T-helper 17 cell (primary cell): ENCODE measurements around the gene VENTX. TPM values are rescaled to one million over a fixed set of nuclear protein-coding genes. Genes with fewer than 3 reads are reported as not detected.

Source experiments
- ATAC-seq: fragments of 150-1000 bp; cut with Tn5 transposase; 2 replicates; pipeline ENCODE4 v1.10.0; 2021; ENCODE audit warnings: mild to moderate bottlenecking, moderate library complexity
- DNase-seq, 3 donors: peaks; one replicate each; pipeline versions ENCODE4 v3.0.0 to v3.0.0-alpha.2; 2020 to 2021
- H3K9me3 ChIP-seq: one replicate; pipeline ENCODE4 v1.7.0; 2013; ENCODE audit warnings: low read length, mild to moderate bottlenecking; ENCODE audit not compliant: control insufficient read depth, poor library complexity, severe bottlenecking
- H3K27ac Mint-ChIP-seq: one replicate; pipeline ENCODE4 v1.8.0; 2022; ENCODE audit warnings: mild to moderate bottlenecking, moderate library complexity, mixed read lengths
- H3K27me3 Mint-ChIP-seq: one replicate; pipeline ENCODE4 v1.8.0; 2022; ENCODE audit warnings: mixed read lengths
- H3K36me3 Mint-ChIP-seq: one replicate; pipeline ENCODE4 v1.8.0; 2022; ENCODE audit warnings: low read depth, mixed read lengths
- H3K4me1 Mint-ChIP-seq: one replicate; pipeline ENCODE4 v1.8.0; 2022; ENCODE audit warnings: mild to moderate bottlenecking, mixed read lengths
- H3K4me3 Mint-ChIP-seq: one replicate; pipeline ENCODE4 v1.8.0; 2022; ENCODE audit warnings: mild to moderate bottlenecking, moderate library complexity, mixed read lengths
- total RNA-seq, 4 donors: library from RNA in 2 of 4; stranded (reverse) in 2 of 4; gene quantifications; one replicate each; pipeline ENCODE4 v1.2.3 and lab custom pipeline; 2022 to 2026

VENTX gene
- total RNA-seq, 2 donors from 2014 or later: 0.21 to 0.52 TPM

DNA sequence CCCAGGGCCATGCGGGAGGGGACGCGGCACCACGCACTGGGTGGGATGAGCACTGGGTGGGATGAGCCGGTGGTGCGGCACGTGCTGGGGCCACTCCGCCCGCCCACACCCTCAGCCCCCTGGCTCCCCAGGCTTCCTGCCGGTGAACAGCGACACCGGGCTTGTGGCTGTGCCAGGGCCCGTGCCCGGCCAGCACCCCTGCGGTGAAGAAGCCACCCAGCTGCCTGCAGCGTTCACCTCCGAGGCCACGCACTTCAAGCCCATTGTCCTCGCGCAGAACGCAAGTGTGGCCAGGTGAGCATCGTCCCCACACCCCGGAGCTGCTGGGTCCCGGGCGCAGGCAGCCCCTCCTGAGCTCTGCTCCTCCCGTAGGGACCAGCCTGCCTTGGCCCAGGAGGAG is 39.4 kb upstream of the VENTX start:
- H3K9me3 ChIP-seq: no peaks in the 10 kb centered on the region
- Mint-ChIP-seq H3K4me3 (no peak overlapping the region), H3K27ac (no peak overlapping the region), H3K36me3 (no peaks in the 10 kb centered on the region), H3K4me1 (peaks cover 2% of the 10 kb centered on the region), H3K27me3 (peaks cover 4% of the 10 kb centered on the region)
- ATAC-seq (no peak), DNase-seq (no peak)

DNA sequence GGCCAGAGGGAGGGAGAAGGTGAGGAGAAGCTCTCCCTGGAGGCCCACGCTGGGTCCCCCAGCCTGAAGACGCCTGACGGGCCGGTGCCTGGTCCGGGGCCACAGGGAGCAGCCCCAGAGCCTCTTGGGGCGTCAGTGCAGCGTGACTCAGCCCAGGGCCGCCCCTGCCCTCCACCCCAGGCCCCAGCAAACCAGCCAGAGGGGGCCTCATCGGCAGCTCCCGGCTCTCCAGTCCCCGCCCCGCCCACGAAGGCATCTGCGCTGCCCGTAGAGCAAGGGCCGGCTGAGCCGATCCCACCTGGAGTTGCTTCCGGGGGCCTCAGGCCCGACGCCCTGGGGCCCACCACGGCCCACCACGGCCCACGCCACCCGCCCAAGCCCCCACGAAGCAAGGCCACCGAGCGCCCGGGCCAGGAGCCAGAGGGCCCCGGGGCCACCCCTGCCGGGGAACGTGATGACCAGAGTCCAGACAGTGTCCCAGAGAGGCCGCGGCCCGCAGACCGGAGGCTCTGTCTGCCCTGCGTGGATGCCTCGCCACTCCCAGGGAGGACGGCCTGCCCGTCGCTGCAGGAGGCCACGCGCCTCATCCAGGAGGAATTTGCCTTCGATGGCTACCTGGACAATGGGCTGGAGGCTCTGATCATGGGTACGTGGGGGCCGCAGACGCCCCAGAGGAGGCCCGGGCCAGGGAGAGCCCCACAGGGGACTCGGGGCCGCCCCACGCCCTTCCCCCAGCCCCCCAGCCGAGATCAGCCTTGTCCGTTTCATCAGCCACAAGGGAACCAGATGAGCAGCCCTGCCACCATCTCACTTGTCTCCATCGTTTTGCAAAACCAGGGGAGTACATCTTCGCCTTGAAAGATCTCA is 38.8 kb upstream of the VENTX start:
- no peak for ATAC-seq
- H3K4me3 Mint-ChIP-seq: no peak overlapping the region
- peaks cover 2% of the 10 kb centered on the region for H3K4me1 Mint-ChIP-seq
- no peak overlapping the region for H3K27ac Mint-ChIP-seq
- H3K9me3 ChIP-seq: no peaks in the 10 kb centered on the region
- H3K36me3 Mint-ChIP-seq: no peaks in the 10 kb centered on the region
- H3K27me3 Mint-ChIP-seq: peaks cover 4% of the 10 kb centered on the region
- DNase-seq: no peak

DNA sequence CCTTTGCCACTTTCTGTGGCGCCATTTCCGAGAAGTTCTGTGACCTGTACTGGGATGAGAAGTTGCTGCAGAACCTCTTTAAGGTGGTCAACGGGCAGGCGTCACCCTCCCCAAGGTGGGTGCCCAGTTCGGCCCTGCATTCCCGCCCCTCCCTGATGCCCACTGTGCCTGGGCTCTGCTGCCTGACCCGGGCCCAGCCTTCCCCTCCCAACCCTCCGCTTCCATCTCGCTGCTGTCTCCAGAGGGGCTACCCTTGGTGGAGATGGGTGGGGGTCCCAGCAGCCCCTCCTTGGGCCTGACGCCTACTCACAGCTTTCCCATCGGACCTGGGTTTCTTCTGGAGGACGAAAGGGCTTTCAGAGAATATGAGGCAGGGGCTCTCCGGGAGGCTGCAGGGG is 38.2 kb upstream of the VENTX start:
- no peak for ATAC-seq
- Mint-ChIP-seq H3K36me3 (no peaks in the 10 kb centered on the region), H3K27ac (no peak overlapping the region), H3K4me1 (peaks cover 2% of the 10 kb centered on the region), H3K27me3 (peaks cover 4% of the 10 kb centered on the region), H3K4me3 (no peak overlapping the region)
- H3K9me3 ChIP-seq: no peaks in the 10 kb centered on the region
- DNase-seq: no peak

DNA sequence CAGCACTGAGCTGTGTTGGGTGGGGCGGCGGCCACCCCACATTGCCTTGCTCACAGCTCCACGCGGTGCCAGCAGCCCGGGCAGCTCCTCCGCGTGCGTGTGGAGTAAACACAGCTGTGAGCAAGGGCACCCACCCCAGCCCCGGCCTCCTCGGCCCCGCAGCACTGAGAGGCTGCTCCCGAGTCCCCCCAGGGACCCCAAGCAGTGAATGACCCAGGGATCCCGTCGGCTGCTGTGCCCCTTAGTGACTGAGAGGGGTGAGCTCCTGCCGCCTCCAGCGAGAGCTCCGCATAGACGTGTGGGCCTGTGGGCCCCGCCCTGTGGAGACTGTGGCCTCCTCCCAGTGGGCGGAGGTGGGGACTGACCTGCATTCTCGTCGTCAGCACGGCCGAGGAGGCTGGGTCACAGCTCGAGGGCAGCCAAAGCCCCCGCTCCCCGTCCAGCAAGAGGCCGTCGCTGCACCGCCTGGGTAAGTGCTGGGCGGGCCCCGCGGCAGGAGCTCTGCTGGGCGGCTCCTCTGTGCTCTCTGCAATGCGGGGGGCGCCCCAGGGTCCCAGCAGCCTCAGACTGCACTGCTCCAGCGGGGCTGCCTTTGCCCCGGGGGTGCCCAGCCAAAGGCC is 37.6 kb upstream of the VENTX start:
- H3K27ac Mint-ChIP-seq: no peak overlapping the region
- no peaks in the 10 kb centered on the region for H3K9me3 ChIP-seq
- H3K4me3 Mint-ChIP-seq: no peak overlapping the region
- no peak for DNase-seq
- no peak for ATAC-seq
- H3K4me1 Mint-ChIP-seq: peaks cover 2% of the 10 kb centered on the region
- H3K36me3 Mint-ChIP-seq: no peaks in the 10 kb centered on the region
- H3K27me3 Mint-ChIP-seq: peaks cover 4% of the 10 kb centered on the region

DNA sequence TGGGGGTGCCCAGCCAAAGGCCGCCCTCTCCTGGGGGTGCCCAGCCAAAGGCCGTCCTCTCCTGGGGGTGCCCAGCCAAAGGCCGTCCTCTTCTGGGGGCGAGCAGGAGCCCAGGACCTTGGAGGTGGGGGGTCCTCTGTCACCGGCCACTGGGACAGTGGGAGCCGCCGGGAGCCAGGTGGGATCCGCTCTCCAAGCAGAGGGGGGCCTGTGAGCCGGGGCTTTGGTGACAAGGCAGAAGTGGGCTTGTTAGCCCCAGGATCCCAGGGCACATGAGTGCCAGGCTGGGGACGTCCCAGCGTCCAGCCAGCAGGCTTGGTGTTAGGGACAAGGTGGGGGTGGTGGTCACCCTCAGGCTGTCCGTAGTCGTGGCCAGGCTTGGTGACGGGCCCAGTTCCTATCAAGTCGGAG is 37.0 kb upstream of the VENTX start:
- H3K36me3 Mint-ChIP-seq: no peaks in the 10 kb centered on the region
- ATAC-seq (no peak), DNase-seq (no peak)
- no peak overlapping the region for H3K27ac Mint-ChIP-seq
- H3K27me3 Mint-ChIP-seq: peaks cover 4% of the 10 kb centered on the region
- no peak overlapping the region for H3K4me3 Mint-ChIP-seq
- peaks cover 2% of the 10 kb centered on the region for H3K4me1 Mint-ChIP-seq
- H3K9me3 ChIP-seq: no peaks in the 10 kb centered on the region

DNA sequence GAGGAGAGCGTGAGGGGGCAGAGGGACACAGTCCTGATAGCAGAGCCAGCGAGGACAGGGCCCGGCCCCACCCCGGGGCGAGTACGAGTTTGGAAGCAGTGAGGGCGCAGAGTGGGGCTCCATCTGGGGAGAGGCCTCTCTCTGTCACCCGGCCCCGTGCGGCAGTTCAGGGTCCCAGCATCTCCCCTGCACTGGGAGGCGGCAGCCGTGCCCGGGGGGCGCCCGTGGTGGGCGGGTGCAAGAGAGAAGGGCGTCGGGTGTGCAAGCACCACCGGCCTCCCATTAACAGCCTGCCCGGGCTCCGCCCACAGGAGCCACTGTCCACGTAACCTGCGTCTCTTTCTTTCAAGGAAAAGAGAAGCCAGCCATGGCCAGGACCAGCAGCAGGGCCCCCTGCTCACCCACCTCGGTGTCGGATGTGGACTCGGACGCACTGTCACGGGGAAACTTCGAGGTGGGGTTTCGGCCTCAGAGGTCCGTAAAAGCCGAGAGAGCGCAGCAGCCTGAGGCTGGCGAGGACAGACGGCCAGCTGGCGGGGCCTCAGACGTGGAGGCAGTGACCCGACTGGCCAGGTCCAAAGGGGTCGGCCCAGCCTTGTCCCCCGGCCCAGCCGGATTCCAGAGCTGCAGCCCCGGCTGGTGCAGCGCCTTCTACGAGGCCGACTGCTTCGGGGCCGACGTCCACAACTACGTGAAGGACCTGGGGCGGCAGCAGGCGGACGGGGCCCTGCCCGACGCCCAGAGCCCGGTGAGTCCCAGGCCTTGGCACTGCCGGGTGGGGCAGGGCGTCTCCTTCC is 36.3 kb upstream of the VENTX start:
- Mint-ChIP-seq H3K36me3 (no peaks in the 10 kb centered on the region), H3K27me3 (peaks cover 4% of the 10 kb centered on the region), H3K27ac (no peak overlapping the region), H3K4me3 (no peak overlapping the region), H3K4me1 (peaks cover 2% of the 10 kb centered on the region)
- no peaks in the 10 kb centered on the region for H3K9me3 ChIP-seq
- no peak for DNase-seq
- no peak for ATAC-seq

DNA sequence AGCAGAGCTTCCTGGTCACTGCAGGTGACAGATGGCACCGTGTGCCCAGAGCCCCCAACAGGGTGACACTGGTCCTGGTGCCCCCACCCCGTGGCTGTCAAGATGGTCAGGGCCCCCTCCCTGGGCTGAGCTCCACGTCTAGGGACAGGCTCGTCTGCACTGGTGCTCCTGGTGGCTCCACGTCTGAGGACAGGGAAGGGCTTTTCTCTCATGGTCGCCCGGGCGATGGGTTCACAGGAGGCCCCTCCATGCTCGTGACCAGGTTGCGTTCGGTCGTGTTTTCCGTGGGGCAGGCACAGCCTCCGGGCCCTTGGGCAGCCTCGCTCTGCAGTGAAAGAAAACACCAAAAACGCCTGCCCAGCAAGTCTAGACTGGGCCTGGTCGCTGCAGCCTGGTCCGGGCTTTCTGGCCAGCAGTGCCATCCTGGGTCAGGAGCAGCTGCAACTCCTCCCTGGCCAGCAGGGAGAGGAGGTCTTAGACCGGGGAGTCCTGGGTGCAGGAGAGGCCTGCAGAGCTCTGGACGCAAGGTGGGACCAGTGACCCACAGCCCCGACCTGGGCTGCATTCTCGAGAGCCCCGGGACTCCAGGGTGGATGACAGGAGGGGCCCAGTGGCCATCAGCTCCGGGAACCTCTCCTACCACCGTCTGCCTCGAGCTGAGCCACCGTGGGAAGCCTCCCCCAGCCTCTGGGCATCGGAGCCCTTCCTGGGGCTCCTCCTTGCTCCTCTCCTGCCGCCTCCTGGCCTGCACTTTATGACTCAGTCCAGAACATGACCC is 35.5 kb upstream of the VENTX start:
- no peaks in the 10 kb centered on the region for H3K36me3 Mint-ChIP-seq
- no peaks in the 10 kb centered on the region for H3K4me1 Mint-ChIP-seq
- H3K27me3 Mint-ChIP-seq: peaks cover 4% of the 10 kb centered on the region
- H3K4me3 Mint-ChIP-seq: no peak overlapping the region
- H3K9me3 ChIP-seq: no peaks in the 10 kb centered on the region
- ATAC-seq (no peak), DNase-seq (no peak)
- no peak overlapping the region for H3K27ac Mint-ChIP-seq

DNA sequence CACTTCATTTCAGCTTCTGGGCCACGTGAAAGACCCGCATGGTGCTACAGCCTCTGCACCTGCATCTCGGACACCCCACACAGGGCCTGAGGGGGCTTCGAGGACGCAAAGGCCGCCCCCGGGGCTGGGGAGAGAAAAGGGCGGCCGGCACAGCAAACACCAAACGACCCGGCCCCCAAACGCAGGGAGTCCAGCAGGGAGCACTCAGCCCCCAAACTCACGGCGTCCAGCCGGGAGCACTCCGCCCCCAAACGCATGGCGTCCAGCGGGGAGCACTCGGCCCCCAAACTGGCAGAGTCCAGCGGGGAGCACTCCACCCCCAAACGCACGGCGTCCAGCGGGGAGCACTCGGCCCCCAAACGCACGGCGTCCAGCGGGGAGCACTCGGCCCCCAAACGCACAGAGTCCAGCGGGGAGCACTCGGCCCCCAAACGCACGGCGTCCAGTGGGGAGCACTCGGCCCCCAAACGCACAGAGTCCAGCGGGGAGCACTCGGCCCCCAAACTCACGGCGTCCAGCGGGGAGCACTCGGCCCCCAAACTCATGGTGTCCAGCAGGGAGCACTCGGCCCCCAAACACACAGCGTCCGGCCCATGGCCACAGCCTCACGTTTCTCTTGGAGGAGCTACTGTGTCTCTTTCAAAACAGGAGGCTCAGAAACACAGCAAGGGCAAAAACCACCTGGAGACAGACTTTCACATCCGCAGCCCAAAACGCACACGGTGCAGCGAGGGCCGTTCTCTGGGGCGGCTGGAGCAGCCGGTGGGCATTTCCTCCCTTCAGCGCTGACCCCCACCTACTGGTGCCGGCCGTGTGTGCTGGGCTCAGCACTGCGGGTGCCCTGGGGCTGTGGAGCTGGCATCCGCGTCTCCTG is 34.6 kb upstream of the VENTX start:
- H3K9me3 ChIP-seq: no peaks in the 10 kb centered on the region
- ATAC-seq (no peak), DNase-seq (no peak)
- Mint-ChIP-seq H3K27ac (no peak overlapping the region), H3K36me3 (no peaks in the 10 kb centered on the region), H3K4me1 (no peaks in the 10 kb centered on the region), H3K27me3 (peaks cover 4% of the 10 kb centered on the region), H3K4me3 (no peak overlapping the region)

DNA sequence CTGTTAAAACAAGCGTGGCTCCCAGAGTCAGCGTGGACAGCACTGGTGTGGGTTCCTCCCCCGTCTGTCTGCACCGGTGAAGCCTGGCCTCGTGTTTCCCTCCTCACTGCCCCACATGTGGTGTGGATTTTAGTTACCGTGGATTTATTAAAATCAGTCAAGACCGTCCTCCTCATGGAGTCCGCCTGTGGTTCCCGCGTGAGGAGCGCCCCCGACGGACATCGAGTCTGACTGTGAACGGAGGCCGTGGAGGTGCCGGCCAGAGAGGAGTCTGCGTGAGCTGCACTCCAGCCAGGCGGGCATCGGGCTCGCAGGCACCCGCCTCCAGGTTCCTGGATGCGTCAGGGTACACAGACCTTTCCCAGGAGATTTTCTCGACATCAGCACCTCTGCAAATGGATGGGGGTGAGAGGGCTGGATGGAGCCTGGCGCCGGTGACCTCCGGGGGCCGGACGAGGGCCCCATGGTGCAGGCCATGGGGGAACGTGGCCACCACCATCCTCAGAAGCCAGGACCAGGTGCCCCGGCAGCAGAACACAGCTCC is 33.9 kb upstream of the VENTX start:
- no peak for DNase-seq
- no peaks in the 10 kb centered on the region for H3K9me3 ChIP-seq
- ATAC-seq: no peak
- H3K27me3 Mint-ChIP-seq: peaks cover 4% of the 10 kb centered on the region
- H3K4me3 Mint-ChIP-seq: no peak overlapping the region
- no peak overlapping the region for H3K27ac Mint-ChIP-seq
- no peaks in the 10 kb centered on the region for H3K4me1 Mint-ChIP-seq
- H3K36me3 Mint-ChIP-seq: no peaks in the 10 kb centered on the region

DNA sequence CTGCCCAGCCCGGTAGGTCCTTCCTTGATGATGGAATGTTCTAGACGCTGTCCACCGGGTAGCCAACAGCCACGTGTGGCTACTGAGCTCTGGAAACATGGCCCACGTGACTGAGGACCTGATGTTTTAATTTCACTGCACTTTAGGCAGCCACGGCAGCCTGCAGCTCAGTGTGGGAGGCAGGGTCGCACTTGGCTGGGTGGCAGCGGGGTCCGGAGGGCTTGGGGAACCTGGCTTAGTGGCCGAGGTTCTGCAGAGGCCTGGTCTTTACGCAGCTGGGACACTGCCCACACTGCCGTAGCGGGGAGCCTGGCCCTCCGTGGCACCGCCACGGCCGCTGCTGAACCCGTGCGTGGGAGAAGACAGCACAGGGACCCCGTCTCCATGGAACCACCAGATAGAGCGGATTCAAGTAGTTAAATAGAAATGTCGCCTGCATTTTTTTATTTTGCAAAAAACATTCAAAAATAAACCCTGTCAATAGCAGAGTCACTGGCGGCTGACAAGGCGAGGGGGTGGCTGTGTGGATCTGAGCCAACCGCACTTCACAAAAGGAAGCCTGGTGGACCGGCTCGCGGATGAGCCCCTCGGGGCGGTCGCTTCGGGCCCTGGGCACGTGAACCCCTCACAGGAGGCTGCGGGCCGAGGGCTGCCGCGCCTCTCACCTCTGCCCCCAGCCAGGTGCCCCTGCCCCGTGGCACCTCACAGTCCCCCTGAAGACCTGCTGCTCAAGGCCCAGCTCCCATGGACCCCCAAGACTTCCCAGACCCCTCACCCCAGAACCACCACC is 33.2 kb upstream of the VENTX start:
- no peak for DNase-seq
- no peaks in the 10 kb centered on the region for H3K36me3 Mint-ChIP-seq
- peak overlapping the region; percentile 7 for H3K4me3 Mint-ChIP-seq
- H3K27ac Mint-ChIP-seq: no peak overlapping the region
- H3K27me3 Mint-ChIP-seq: peaks cover 4% of the 10 kb centered on the region
- no peaks in the 10 kb centered on the region for H3K9me3 ChIP-seq
- no peaks in the 10 kb centered on the region for H3K4me1 Mint-ChIP-seq
- ATAC-seq: no peak

DNA sequence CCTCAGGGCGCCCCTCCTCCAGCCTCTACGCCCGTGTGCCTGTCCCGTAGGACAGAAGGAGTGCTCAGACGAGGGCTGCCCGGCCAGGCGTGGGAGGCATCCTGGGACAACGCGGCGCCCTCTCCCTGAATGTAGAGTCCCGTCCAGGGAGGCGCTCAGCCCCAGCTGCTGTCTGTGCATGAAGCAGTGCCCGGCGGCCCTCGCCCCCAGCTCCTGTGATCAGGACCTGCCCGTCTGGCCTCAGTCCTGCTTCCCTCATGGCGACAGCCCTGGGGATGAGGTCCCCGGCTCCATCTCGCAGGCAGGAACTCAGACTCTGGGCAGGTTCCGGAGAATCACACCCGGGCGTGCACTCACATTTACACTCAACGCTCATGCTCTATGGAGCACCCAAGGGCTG is 32.5 kb upstream of the VENTX start:
- Mint-ChIP-seq H3K36me3 (no peaks in the 10 kb centered on the region), H3K4me3 (no peak overlapping the region), H3K27ac (no peak overlapping the region), H3K27me3 (peaks cover 4% of the 10 kb centered on the region), H3K4me1 (no peaks in the 10 kb centered on the region)
- no peaks in the 10 kb centered on the region for H3K9me3 ChIP-seq
- DNase-seq (no peak), ATAC-seq (no peak)
